NCI-H2171 treated with DMSO at 0.1 percent for 48 hours (cell line): ENCODE data around the gene NEUROG1.
A peak's percentile ranks its signal among the peaks of the same experiment; 100 is the strongest.

Source experiments
- DNase-seq: peaks from one replicate; lab custom pipeline; 2025; lab: John Stamatoyannopoulos, UW

NEUROG1 gene

GRCh38 chr5:135535820-135536801 lies at the start of gene NEUROG1:
NEUROG1 (minus strand) TSS chr5:135535964; CDS start chr5:135535690, 274 bp downstream.
- peak; percentile 31 for DNase-seq

- DNase-seq, result no peak
Observed at GRCh38 chr5:135584918-135585317, 49.2 kb upstream of the NEUROG1 start.

- DNase-seq, result no peak
Observed at GRCh38 chr5:135584276-135584675, 48.5 kb upstream of the NEUROG1 start.

- no peak for DNase-seq
Observed at GRCh38 chr5:135582099-135582781, 46.5 kb upstream of the NEUROG1 start.

GRCh38 chr5:135578685-135579341 lies 43.0 kb upstream of the NEUROG1 start, which contains the start of gene CXCL14:
CXCL14 (minus strand) TSS chr5:135578991; CDS start chr5:135578778, 213 bp downstream.
- DNase-seq, result no peak

GRCh38 chr5:135578305-135578684 lies 42.5 kb upstream of the NEUROG1 start:
- no peak for DNase-seq

GRCh38 chr5:135577421-135577820 lies 41.7 kb upstream of the NEUROG1 start:
- no peak for DNase-seq

GRCh38 chr5:135576075-135576599 lies 40.4 kb upstream of the NEUROG1 start:
- DNase-seq, result no peak

- DNase-seq, result no peak
Observed at GRCh38 chr5:135574493-135574892, 38.7 kb upstream of the NEUROG1 start.

- no peak for DNase-seq
Observed at GRCh38 chr5:135571902-135572301, 36.1 kb upstream of the NEUROG1 start.

GRCh38 chr5:135571066-135571609 lies 35.4 kb upstream of the NEUROG1 start:
- no peak for DNase-seq

GRCh38 chr5:135570453-135570764 lies 34.6 kb upstream of the NEUROG1 start:
- no peak for DNase-seq

GRCh38 chr5:135569755-135570452 lies 34.1 kb upstream of the NEUROG1 start:
- peak; percentile 19 for DNase-seq

GRCh38 chr5:135568923-135569360 lies 33.2 kb upstream of the NEUROG1 start:
- no peak for DNase-seq

- DNase-seq, result no peak
Observed at GRCh38 chr5:135568246-135568645, 32.5 kb upstream of the NEUROG1 start.

GRCh38 chr5:135567661-135568060 lies 31.9 kb upstream of the NEUROG1 start:
- no peak for DNase-seq

GRCh38 chr5:135566422-135567400 lies 30.9 kb upstream of the NEUROG1 start:
- DNase-seq, result peak; percentile 65

- DNase-seq, result peak; percentile 53
Observed at GRCh38 chr5:135565725-135566421, 30.1 kb upstream of the NEUROG1 start.

- DNase-seq, result no peak
Observed at GRCh38 chr5:135565266-135565665, 29.5 kb upstream of the NEUROG1 start.
